ENCODE results near the gene L1CAM.

The L1CAM gene

GRCh38 chrX:153921511-153922446 lies 35.8 kb upstream of the L1CAM start:
- no peak for TF ChIP-seq CTCF (conservative IDR thresholded peaks at IDR 0.05)
- H3K27ac ChIP-seq = no peak overlapping the region

GRCh38 chrX:153921070-153921469 lies 35.1 kb upstream of the L1CAM start:
- no peak overlapping the region for H3K27ac ChIP-seq
- TF ChIP-seq CTCF (conservative IDR thresholded peaks at IDR 0.05) = no peak

- no peak overlapping the region for H3K27ac ChIP-seq
- TF ChIP-seq CTCF (conservative IDR thresholded peaks at IDR 0.05) = no peak
Measured at GRCh38 chrX:153920546-153920945, 34.6 kb upstream of the L1CAM start.

GRCh38 chrX:153919281-153919680 lies 33.3 kb upstream of the L1CAM start:
- no peak overlapping the region for H3K27ac ChIP-seq
- no peak for TF ChIP-seq CTCF (conservative IDR thresholded peaks at IDR 0.05)

GRCh38 chrX:153917869-153918268 lies 31.9 kb upstream of the L1CAM start:
- no peak overlapping the region for H3K27ac ChIP-seq
- TF ChIP-seq CTCF (conservative IDR thresholded peaks at IDR 0.05) = no peak

GRCh38 chrX:153913701-153914100 lies 27.7 kb upstream of the L1CAM start:
- TF ChIP-seq CTCF (conservative IDR thresholded peaks at IDR 0.05) = no peak
- no peak overlapping the region for H3K27ac ChIP-seq

GRCh38 chrX:153913211-153913610 lies 27.2 kb upstream of the L1CAM start:
- H3K27ac ChIP-seq = no peak overlapping the region
- TF ChIP-seq CTCF (conservative IDR thresholded peaks at IDR 0.05) = no peak
